ENCODE data around the gene INHBC. TPM values are rescaled to one million over a fixed set of nuclear protein-coding genes. Genes with fewer than 3 reads are reported as not detected.

The INHBC gene
- total RNA-seq, 2 experiments from 2014 or later = not detected

Other genes starting within 250 kb of the INHBC start
- under 1 TPM; 0.58 to 0.68 TPM for gene NXPH4, start 218.0 kb upstream of the INHBC start, total RNA-seq
- 100 to 1,000 TPM; 194 to 357 TPM for gene SHMT2, start 205.1 kb upstream of the INHBC start, total RNA-seq
- gene STAC3, start 183.6 kb upstream of the INHBC start, total RNA-seq = 10 to 100 TPM in 1 of 2 experiments, 1 to 10 TPM in 1; 5.4 to 10.0 TPM
- 10 to 100 TPM; 53.8 to 82.4 TPM for gene R3HDM2, start 3.7 kb upstream of the INHBC start, total RNA-seq
- gene INHBE, start 20.5 kb downstream of the INHBC start, total RNA-seq = under 1 TPM in 1 of 2 experiments, not detected in 1; 0.35 TPM
- gene GLI1, start 25.0 kb downstream of the INHBC start, total RNA-seq = under 1 TPM; 0.52 to 0.53 TPM
- gene ARHGAP9, start 45.1 kb downstream of the INHBC start, total RNA-seq = 100 to 1,000 TPM; 234 to 363 TPM
- gene MARS1, start 53.3 kb downstream of the INHBC start, total RNA-seq = 100 to 1,000 TPM; 283 to 384 TPM
- 10 to 100 TPM; 15.3 to 15.9 TPM for gene DDIT3, start 85.7 kb downstream of the INHBC start, total RNA-seq
- gene MBD6, start 88.0 kb downstream of the INHBC start, total RNA-seq = 10 to 100 TPM; 80.9 to 85.4 TPM
- 10 to 100 TPM; 90.8 to 99.0 TPM for gene DCTN2, start 112.4 kb downstream of the INHBC start, total RNA-seq
- gene KIF5A, start 115.3 kb downstream of the INHBC start, total RNA-seq = 1 to 10 TPM; 1.9 to 2.1 TPM
- gene PIP4K2C, start 156.4 kb downstream of the INHBC start, total RNA-seq = 10 to 100 TPM; 21.4 to 22.2 TPM
- gene DTX3, start 170.0 kb downstream of the INHBC start, total RNA-seq = 10 to 100 TPM; 20.8 to 21.2 TPM
- gene ARHGEF25, start 176.7 kb downstream of the INHBC start, total RNA-seq = under 1 TPM; 0.70 to 0.84 TPM
- 1 to 10 TPM; 2.4 to 8.2 TPM for gene B4GALNT1, start 198.4 kb downstream of the INHBC start, total RNA-seq

All from activated CD8-positive, alpha-beta memory T cell treated with anti-CD3 and anti-CD28 coated beads, Interleukin-2, amount 10 ng/mL, durations not matched to agents 7 days and 5 days (primary cell).